ENCODE results near the gene ERN2.
"Not testable (repeated sequence)": the region's sequence is repeated elsewhere in the genome, so short reads cannot be mapped to it uniquely, and the experiment has no call there.

The ERN2 gene

DNA sequence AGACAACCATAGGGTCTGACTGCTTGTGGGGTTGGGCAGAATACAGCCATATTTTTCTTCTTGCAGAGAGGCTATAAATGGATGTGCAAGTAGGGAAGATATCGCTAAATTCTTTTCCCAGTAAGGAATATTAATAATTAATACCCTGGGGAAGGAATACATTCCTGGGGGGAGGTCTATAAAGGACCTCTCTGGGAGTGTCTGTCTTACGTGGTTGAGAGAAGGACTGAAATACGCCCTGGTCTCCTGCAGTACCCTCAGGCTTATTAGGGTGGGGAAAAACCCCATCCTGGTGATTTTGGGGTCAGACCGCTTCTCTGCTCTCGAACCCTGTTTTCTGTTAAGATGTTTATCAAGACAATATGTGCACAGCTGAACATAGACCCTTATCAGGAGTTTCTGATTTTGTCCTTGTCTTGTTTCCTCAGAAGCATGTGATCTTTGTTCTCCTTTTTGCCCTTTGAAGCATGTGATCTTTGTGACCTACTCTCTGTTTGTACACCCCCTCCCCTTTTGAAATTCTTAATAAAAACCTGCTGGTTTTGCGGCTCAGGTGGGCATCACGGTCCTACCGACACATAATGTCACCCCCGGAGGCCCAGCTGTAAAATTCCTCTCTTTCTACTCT is 9.7 kb upstream of the ERN2 start:
- DNase-seq (ENCODE audit: low spot score), result not testable (repeated sequence)

GRCh38 chr16:23716484-23716883 is 3.5 kb upstream of the ERN2 start:
- DNase-seq (ENCODE audit: low spot score), result no peak

DNA sequence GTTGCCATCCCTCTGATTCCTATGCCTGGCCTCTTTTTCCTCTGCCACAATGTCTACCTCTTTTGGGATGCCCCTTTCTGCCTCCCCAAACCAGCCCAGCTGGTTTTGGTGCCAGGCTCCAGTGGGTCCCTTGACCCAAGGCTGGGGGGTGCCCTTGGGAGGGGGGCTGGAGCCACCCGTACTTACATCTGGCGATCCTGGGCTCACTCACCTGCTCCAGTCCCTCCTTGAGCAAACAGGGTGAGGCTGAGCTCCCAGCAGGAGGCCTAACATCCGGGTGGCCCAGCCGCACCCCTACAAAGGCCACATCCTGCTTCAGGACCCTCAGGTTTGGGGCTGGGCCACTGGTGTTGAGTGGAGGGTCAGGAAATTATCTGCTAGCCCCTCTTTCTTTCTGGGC is 1.2 kb downstream of the ERN2 start:
- DNase-seq (ENCODE audit: low spot score), result no peak

DNA sequence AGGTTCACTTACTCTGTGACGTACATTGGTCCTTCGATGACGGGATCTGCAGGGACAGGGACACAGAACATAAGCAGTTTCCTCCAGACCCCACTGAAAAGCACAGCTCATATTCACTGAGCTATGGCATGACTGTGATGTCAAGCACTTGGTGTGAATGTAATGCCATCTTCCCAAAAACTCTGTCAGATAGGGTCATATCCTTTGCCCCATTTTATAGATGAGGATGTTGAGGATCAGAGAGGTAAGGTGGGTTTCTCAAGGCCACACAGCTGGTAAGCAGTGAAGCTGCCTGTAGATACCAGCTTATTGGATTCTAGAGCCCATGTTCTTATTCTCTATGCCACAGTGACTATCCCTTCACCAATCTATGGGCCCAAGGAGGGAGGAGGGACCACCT is 2.5 kb downstream of the ERN2 start:
- no peak for DNase-seq (ENCODE audit: low spot score)

- DNase-seq (ENCODE audit: low spot score), result no peak
Measured at GRCh38 chr16:23710008-23710407, 3.0 kb downstream of the ERN2 start.

DNA sequence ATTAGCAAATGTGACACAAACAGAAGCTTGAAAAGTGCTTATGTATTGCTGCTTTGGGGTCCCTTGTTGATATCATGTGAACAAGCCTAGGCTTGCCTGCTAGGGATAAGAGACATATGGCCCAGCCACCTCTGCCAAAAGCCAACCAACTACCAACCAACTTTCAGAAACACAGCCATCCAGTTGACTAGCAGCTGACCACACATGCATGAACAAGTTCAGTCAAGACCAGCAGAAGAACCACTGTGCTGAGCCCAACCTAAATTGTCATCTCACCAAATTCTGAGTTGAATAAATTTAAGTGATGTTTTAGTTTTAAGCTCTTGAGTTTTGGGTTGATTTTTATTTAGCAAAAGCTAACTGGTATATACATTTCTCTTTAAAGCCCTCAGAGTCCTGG is 3.5 kb downstream of the ERN2 start:
- DNase-seq (ENCODE audit: low spot score), result no peak

GRCh38 chr16:23706439-23706838 is 6.6 kb downstream of the ERN2 start:
- no peak for DNase-seq (ENCODE audit: low spot score)

DNA sequence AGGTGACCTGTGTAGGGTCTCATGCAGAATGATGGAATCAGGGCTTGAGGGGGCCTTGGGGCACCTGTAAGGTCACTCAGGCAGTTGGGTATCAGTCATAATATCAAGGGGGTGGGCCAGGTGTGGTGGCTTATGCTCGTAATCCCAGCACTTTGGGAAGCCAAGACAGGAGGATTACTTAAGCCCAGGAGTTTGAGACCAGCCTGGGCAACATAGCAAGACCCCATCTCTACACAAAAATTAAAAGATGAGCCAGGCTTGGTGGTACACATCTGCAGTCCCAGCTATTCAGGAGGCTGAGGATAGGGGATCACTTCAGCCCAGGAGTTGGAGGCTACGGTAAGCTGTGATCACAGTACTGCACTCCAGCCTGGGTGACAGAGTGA is 7.5 kb downstream of the ERN2 start:
- DNase-seq (ENCODE audit: low spot score), result no peak

DNA sequence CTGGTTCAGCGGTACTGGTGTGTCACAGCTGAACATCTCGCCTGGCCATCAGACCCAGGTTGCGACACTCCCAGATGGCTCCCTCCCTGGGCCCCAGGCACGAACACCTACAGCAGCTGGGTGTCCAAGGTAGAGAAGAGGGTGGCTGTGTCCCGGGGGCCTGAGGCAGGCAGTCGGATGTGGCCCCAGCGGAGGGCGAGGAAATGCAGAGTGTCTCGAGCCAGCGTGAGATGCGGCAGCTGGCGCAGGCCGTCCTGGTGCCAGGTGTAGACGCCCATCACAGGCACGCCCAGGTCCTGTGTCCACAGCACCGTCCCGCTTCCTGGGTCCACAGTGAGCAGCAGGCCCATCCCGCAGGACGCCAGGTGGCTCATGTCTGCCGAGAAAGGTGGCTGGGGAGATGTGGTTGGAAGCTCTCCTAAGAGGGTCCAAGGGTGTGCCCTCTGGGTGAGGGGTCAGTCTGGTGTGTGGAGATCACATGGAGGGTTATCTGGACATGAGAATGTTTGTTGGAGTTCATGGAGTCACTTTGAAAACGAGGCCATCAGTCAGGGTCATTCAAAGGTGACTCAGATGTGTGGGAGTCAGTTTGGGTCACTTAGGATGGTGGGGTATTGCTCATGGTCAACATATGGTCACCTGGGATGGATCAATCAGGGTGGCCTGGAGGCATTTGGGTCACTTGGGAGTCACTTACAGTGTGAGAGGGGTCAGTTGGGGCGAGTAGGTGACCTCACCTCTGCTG is 8.1 kb downstream of the ERN2 start:
- no peak for DNase-seq (ENCODE audit: low spot score)

DNA sequence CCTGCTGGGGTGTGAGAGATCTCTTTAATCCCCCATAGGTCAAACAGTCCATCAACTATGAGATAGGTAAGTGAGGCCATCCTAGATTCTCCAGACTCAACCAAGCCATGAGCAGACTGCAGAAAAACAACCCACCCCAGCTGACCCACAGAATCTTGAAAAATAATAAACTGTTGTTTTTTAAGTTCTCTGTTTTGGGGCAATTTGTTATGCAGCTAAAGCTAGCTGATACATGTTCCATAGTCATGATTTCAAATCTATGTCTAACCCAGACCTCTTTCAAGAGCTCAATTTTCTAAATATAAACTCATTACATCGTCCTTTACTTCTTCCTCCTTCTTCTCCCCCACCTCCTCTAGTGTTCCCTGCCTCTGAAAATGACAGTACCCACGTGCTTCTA is 10.1 kb downstream of the ERN2 start:
- DNase-seq (ENCODE audit: low spot score), result no peak

- DNase-seq (ENCODE audit: low spot score), result no peak
Measured at GRCh38 chr16:23701045-23701444, 12.0 kb downstream of the ERN2 start.

DNA sequence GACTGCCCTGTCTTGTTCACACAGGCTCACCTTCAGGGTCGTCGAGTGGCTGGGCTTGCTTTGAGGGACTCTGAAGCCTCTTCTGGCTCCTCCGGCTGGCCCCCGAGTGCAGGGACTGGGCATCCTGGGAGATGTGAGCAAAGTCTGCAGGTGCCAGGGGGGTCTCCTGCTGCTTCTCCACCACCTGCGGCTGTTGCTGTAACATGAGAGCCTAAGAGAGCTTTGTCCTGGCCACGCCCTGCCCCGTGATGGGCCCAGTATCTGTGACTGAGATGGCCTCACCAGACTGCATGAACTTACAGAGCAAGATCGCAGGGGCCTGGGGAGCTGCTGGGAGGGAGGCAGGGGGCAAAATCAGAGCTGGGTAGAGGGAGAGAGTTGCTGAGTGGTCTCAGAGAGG is 12.5 kb downstream of the ERN2 start:
- DNase-seq (ENCODE audit: low spot score), result no peak

DNA sequence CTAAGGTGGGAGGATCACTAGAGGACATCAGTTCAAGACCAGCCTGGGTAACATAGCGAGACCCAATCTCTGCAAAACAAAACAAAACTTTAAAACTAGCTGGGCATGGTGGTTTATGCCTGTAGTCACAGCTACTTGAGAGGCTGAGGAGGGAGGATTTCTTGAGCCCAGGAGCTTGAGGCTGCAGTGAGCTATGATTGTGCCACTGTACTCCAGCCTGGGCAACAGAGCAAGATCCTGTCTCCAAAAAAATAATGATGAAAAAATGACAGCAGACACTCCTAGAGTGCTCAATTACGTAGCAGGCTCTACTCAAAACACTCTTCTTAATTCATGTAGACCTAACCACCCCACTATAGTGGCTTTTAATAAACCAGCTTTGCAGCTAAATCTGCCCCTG is 12.9 kb downstream of the ERN2 start:
- DNase-seq (ENCODE audit: low spot score), result no peak

DNA sequence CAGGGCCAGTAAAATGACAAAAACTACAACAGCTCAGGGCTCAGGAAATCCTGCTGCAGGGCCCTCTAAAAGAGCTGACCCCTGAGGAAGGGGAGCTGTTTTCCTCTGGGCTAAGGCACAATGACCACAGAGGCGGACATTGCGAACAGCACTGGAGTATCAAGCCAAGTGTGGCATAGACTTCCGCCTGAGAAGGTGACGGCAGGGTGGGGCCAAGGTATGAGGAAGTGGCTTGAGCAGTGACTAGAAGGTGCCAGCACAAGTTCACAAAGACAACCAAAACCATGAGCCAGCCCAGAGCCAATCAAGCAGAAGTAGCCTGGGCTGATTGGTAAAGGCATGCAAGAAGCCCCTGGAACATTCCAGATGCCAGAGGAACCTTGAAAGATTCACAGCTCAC is 13.9 kb downstream of the ERN2 start:
- no peak for DNase-seq (ENCODE audit: low spot score)

GRCh38 chr16:23695756-23696155 is 17.3 kb downstream of the ERN2 start:
- no peak for DNase-seq (ENCODE audit: low spot score)

DNA sequence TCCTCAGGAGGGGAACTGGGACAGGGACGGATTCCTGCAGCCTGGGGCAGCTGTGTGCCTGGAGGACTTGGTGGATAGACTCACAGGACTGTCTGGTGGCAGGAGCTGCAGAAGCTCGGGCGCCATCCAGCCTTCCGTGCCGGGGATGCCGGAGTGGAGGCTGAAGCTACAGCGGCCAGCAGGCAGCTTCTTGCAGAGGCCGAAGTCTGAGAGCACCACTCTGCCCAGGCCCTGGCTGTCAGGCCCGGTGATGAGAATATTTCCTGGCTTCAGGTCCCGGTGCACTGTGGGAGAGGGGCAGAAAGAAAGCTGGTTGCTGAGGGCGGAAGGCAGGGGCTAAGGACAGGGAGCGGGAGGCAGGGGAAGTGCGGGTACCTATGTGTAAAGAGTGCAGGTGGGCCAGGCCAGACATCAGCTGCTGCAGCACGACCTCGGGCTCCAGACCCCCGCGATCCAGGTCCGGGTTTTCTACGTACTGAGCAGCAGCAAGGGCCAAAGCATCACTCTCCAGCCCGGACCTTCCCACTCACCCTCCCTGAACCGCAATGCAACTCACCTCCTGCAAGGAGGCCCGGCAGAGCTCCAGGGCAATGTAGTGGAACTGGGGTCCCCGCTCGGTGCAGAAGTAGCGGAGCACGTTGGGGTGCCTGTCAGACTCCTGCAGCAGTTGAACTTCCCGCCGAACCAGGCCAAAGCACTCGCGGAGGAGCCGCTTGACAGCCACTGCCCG is 18.2 kb downstream of the ERN2 start:
- no peak for DNase-seq (ENCODE audit: low spot score)

DNA sequence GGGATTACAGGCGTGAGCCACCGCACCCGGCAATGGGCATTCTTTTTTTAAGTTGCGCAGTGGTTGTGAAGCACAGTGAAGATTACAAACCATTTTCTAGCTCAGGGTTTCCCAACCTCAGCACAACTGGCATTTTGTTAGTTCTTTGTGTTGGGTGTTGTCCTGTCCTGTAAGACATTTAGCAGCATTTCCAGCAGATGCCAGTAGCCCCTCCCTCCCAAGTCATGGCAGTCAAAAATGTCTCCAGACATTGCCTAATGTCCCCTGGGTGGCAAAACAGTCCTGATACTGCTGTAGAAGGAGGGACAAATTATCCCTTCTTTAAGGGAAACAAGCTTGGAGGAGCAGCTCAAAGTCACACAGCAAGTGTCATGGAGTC is 18.8 kb downstream of the ERN2 start:
- no peak for DNase-seq (ENCODE audit: low spot score)

DNA sequence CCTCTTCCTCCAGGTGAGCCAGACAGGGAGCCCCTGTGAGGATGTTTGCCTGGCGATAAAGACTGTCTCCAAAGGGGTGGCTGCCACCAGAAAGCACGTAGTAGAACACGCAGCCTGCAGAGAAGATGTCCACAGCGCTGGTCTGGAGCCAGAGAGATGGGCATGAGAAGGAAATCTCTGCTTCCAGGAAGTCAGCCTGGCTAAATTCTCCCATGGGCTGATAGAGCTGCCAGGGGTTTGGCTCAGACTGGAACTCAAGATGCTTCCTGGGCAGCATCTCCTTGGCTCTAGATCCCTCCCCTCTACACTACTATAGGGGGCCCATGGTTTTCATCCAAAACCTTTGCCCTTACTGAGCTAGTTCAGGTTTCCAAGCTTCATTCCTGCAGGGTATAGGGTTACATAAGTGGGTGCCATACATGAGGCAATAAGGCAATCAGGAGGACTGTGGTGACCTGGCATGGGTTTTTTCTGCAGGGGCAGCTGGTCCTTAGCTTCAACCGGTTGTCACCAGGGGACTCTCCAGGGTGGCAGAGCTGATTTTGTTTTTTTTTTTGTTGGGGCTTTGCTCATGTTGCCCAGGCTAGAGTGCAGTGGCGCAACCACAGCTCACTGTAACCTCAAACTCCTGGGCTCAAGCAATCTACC is 20.7 kb downstream of the ERN2 start:
- DNase-seq (ENCODE audit: low spot score), result no peak

GRCh38 chr16:23691483-23692189 is 21.4 kb downstream of the ERN2 start:
- DNase-seq (ENCODE audit: low spot score), result no peak

- no peak for DNase-seq (ENCODE audit: low spot score)
Measured at GRCh38 chr16:23690771-23691482, 22.1 kb downstream of the ERN2 start.

GRCh38 chr16:23689442-23690187 is 23.4 kb downstream of the ERN2 start:
- DNase-seq (ENCODE audit: low spot score), result no peak
